K562 (cell line): ENCODE results near the gene RPTOR. TPM values are rescaled to one million over a fixed set of nuclear protein-coding genes. Genes with fewer than 3 reads are reported as not detected.

Experiments
- ATAC-seq: fragments of 200-7000 bp; cut with Tn5 transposase; 3 replicates; pipeline ENCODE4 v1.9.1; 2020; ENCODE audit warnings: moderate library complexity
- BruUV-seq: library from RNA; stranded (reverse); fragments of 400-500 nt; replicated peaks from 2 replicates; lab custom pipeline; 2021; lab: Mats Ljungman, UMichigan
- CTCF ChIA-PET: fragments of 300-600 bp; formaldehyde crosslinking; extraction: SDS; loops from one replicate; lab custom pipeline; 2021; ENCODE audit warnings: low intra/inter-chr PET ratio; lab: Yijun Ruan, JAX
- POLR2A ChIA-PET: fragments of 300-600, 350-650 bp; sonication (Branson Sonifier 250); formaldehyde crosslinking; extraction: SDS; loops from one replicate; lab custom pipeline; 2021; ENCODE audit warnings: antibody characterized with exemption, inconsistent platforms; lab: Yijun Ruan, JAX
- DNase-seq, 4 experiments: peaks; one replicate each; pipeline versions ENCODE4 v3.0.0 to v3.0.0-alpha.2; 2011 to 2018; ENCODE audit warnings: low spot score in 3 of 4, mixed read lengths in 3 of 4; ENCODE audit errors: extremely low read depth in 1 of 4
- FAIRE-seq: peaks from 2 replicates; lab custom pipeline; 2011; peaks lifted over from hg19 to GRCh38; lab: Jason Lieb, UNC
- H2AFZ ChIP-seq: 2 replicates; pipeline ENCODE4 v1.6.0; 2011; ENCODE audit warnings: low read depth, low read length, control low read depth, inconsistent platforms
- H3K27ac ChIP-seq: fragments of 200-600 bp; 3 replicates; pipeline ENCODE4 v1.8.0; 2011; ENCODE audit warnings: low read depth, mild to moderate bottlenecking, control low read depth, inconsistent platforms, low read length, moderate library complexity, mixed read lengths; ENCODE audit errors: extremely low read depth
- H3K27me3 ChIP-seq, 2 experiments: fragments of 300-600 bp in 1 of 2; 2 replicates in 1 of 2; 3 replicates in 1 of 2; pipeline versions ENCODE4 v1.6.0 to v1.8.0; 2011; ENCODE audit warnings: inconsistent platforms in 2 of 2, low read length in 2 of 2, mild to moderate bottlenecking in 1 of 2, mixed read lengths in 1 of 2, moderate library complexity in 1 of 2; ENCODE audit not compliant: control insufficient read depth in 2 of 2, insufficient read depth in 2 of 2
- H3K36me3 ChIP-seq: fragments of 300-600 bp; 3 replicates; pipeline ENCODE4 v1.8.0; 2011; ENCODE audit warnings: mild to moderate bottlenecking, low read length, inconsistent platforms; ENCODE audit not compliant: control insufficient read depth, insufficient read depth
- H3K4me1 ChIP-seq, 2 experiments: fragments of 200-600 bp in 1 of 2; replicated peaks in 1 of 2; 2 replicates in 1 of 2; 3 replicates in 1 of 2; pipeline versions ENCODE4 v1.5.1 to v1.8.0; 2011; ENCODE audit warnings: inconsistent platforms in 2 of 2, low read length in 2 of 2, mild to moderate bottlenecking in 1 of 2, mixed read lengths in 1 of 2, moderate library complexity in 1 of 2; ENCODE audit not compliant: control insufficient read depth in 2 of 2, insufficient read depth in 2 of 2
- H3K4me2 ChIP-seq: 2 replicates; pipeline ENCODE4 v1.6.1; 2011; ENCODE audit warnings: low read length, control low read depth, inconsistent platforms, mixed read lengths; ENCODE audit not compliant: insufficient read depth
- H3K4me3 ChIP-seq: fragments of 200-600 bp; sonication (generic), shearing (Covaris generic); 2 replicates; pipeline ENCODE4 v1.5.1; 2016; ENCODE audit warnings: control low read depth, inconsistent platforms
- H3K79me2 ChIP-seq: fragments of 200-600 bp; 3 replicates; pipeline ENCODE4 v1.8.0; 2011; ENCODE audit warnings: low read length, inconsistent platforms; ENCODE audit not compliant: control insufficient read depth, insufficient read depth
- H3K9ac ChIP-seq, 2 experiments: 2 replicates each; pipeline versions ENCODE4 v1.6.0 to v1.6.1; 2011; ENCODE audit warnings: low read depth in 2 of 2, low read length in 2 of 2, control low read depth in 1 of 2, inconsistent platforms in 1 of 2, mild to moderate bottlenecking in 1 of 2, mixed read lengths in 1 of 2; ENCODE audit not compliant: insufficient read depth in 1 of 2
- H3K9me1 ChIP-seq: one replicate; pipeline ENCODE4 v1.6.0; 2011; ENCODE audit warnings: inconsistent platforms, mild to moderate bottlenecking, low read length, moderate library complexity; ENCODE audit not compliant: control insufficient read depth, insufficient read depth
- H3K9me3 ChIP-seq: replicated peaks from 2 replicates; pipeline ENCODE4 v1.5.1; 2011; ENCODE audit warnings: low read depth, low read length, inconsistent platforms; ENCODE audit not compliant: control insufficient read depth, insufficient read depth
- H4K20me1 ChIP-seq: replicated peaks from 2 replicates; pipeline ENCODE4 v1.6.1; 2011; ENCODE audit warnings: low read length, inconsistent platforms, mixed read lengths; ENCODE audit not compliant: control insufficient read depth, insufficient read depth
- COPS2 ChIP-seq: fragments of 450-650 bp; conservative IDR thresholded peaks from 2 replicates; pipeline ENCODE4 v1.6.1; 2016; ENCODE audit warnings: mild to moderate bottlenecking, moderate library complexity
- MYBL2 ChIP-seq, 2 experiments: fragments of 450-650 bp in 1 of 2; sonication (generic) in 1 of 2; formaldehyde crosslinking in 1 of 2; IDR thresholded peaks; 2 replicates each; pipeline versions ENCODE4 v1.6.1 to v1.8.1; 2017 to 2022; ENCODE audit warnings: borderline replicate concordance in 1 of 2, inconsistent platforms in 1 of 2, low read depth in 1 of 2, mild to moderate bottlenecking in 1 of 2, missing genetic modification reagents in 1 of 2, moderate library complexity in 1 of 2
- ZNF696 ChIP-seq: fragments of 250-450 bp; sonication (Bioruptor Pico); conservative IDR thresholded peaks from 2 replicates; pipeline ENCODE4 v1.4.0; 2020; ENCODE audit warnings: mild to moderate bottlenecking, moderate library complexity
- WGBS: fragments of 100-300 bp; shearing (Covaris generic); methylation state at CpG from one replicate; pipeline ENCODE4 v1.1.6; 2016; ENCODE audit warnings: low coverage, mixed read lengths; ENCODE audit not compliant: insufficient coverage; ENCODE audit errors: missing lambda C conversion rate; 5-methylcytosine and 5-hydroxymethylcytosine counted together
- in situ Hi-C: fragments of 300-500 bp; cut with MboI; formaldehyde crosslinking; loops from 4 replicates; pipeline ENCODE4 v1.15.0; 2018; ENCODE audit warnings: inconsistent platforms, mixed read lengths
- intact Hi-C: fragments of 100-400 bp; cut with micrococcal nuclease; formaldehyde crosslinking; loops from 2 replicates; pipeline ENCODE4 v1.14.2; 2022
- polyA plus RNA-seq, 8 experiments: library from polyadenylated mRNA; depleted of rRNA in 4 of 8; stranded (reverse) in 5 of 8; unstranded in 3 of 8; fragments of >200 nt; fragmentation: Nextera tagmentation in 2 of 8; fragmentation: Illumina TruSeq in 1 of 8; extraction: Ambion mirVana in 2 of 8; extraction: Trizol in 1 of 8; gene quantifications; 2 replicates each; pipeline versions ENCODE4 v1.2.1 to v1.2.3, GENCODE V29; 2011 to 2014; ENCODE audit warnings: inconsistent platforms in 1 of 8, missing spikeins in 1 of 8
- total RNA-seq, 7 experiments: library from RNA; depleted of rRNA in 6 of 7; stranded (reverse); fragments of >200 nt in 6 of 7; fragmentation: Illumina TruSeq in 2 of 7; extraction: Trizol in 2 of 7; gene quantifications; 2 replicates each; pipeline versions ENCODE4 v1.2.1 to v1.2.3, GENCODE V29; 2011 to 2021; ENCODE audit warnings: low replicate concordance in 1 of 7

RPTOR gene
- total and polyA plus RNA-seq, 9 of the 15 experiments (the other 6 are each of a cell fraction or from before 2014, with no cell fraction given): 0.24 to 54.1 (median 10.2) TPM

DNA sequence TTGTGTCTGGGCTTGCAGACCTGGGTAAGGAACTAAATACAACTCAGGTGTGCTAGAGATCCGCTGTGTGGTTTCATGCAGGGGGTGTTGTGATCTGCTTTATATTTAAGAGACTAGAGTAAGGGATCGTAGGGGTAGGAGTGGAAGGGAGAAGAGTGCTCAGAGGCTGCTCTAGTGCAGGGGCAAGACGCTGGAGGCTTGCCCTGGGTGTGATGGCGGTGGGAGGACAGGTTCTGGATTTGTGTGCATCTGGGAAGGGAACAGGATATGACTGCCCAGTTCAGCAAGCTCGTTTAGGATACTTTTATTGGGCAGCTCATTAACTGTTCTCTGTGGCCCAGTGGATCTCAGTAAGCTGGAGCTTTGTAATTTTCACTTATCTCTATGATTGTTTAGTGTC, 47.6 kb downstream of the RPTOR start:
- Histone ChIP-seq H3K4me1 (peaks cover 0 to 7% of the 10 kb centered on the region in 2 experiments; a peak in 3 of 5 replicates), H3K9me1 (no peaks in the 10 kb centered on the region), H4K20me1 (peaks cover 39% of the 10 kb centered on the region), H3K27ac (no peak overlapping the region), H3K4me3 (no peak overlapping the region), H3K9ac (no peak overlapping the region), H3K27me3 (no peaks in the 10 kb centered on the region), H2AFZ (no peak overlapping the region), H3K9me3 (no peaks in the 10 kb centered on the region), H3K4me2 (no peak overlapping the region), H3K79me2 (peaks cover 96% of the 10 kb centered on the region), H3K36me3 (no peaks in the 10 kb centered on the region)
- DNase-seq (no peak), ATAC-seq (no peak), FAIRE-seq (no peak)
- TF ChIP-seq ZNF696 (CRISPR knock-in tag): no peak
- no peak for TF ChIP-seq COPS2
- POLR2A ChIA-PET: interaction anchor here (1.2 kb wide), 1 partner anchor 19 kb away, joined by 3 read pairs; no protein-coding TSS in a partner anchor
- CTCF ChIA-PET: no interaction called here
- intact Hi-C loops: no loop called here
- in situ Hi-C loops: no loop called here
- WGBS: 46% methylated on average over 5 of the region's 5 CpGs
- BruUV-seq: no TSS peak

DNA sequence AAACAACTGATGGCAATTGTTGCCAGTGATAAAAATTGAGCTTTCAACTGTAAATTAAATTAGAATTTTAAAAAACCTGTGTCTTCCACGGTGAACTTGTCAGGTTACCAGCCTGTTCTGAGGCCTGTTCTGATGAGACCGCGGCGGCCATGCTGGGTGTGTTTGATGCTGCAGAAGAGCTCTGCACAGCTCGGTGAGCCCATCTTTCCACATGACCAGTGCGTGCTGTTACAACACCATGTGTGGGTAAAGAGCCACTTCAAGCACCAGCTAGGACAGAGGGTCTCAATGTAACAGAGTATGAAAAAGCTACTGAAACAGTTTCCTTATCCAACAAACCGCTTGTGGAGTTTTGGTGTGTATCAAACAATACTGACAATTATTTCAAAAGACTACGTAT, 48.5 kb downstream of the RPTOR start:
- CTCF ChIA-PET: no interaction called here
- no peak overlapping the region for H3K4me3 ChIP-seq
- TF ChIP-seq MYBL2 (IDR thresholded peaks at IDR 0.05; ENCODE audit: low read depth) (no peak), MYBL2 (CRISPR knock-in tag; IDR thresholded peaks at IDR 0.05; ENCODE audit: borderline replicate concordance) (no peak)
- intact Hi-C loops: no loop called here
- 87% methylated on average over 8 of the region's 8 CpGs for WGBS
- H4K20me1 ChIP-seq: peaks cover 39% of the 10 kb centered on the region
- peaks cover 95% of the 10 kb centered on the region for H3K79me2 ChIP-seq
- POLR2A ChIA-PET: interaction anchor here (0.6 kb wide), 3 partner anchors 11 to 255 kb away, joined by 3 to 4 read pairs (median 4); no protein-coding TSS in a partner anchor
- ATAC-seq: no peak
- peaks cover 0 to 7% of the 10 kb centered on the region in 2 experiments; a peak in 3 of 5 replicates for H3K4me1 ChIP-seq
- no peaks in the 10 kb centered on the region for H3K9me1 ChIP-seq
- no peak overlapping the region for H3K27ac ChIP-seq
- H3K36me3 ChIP-seq: no peaks in the 10 kb centered on the region
- in situ Hi-C loops: no loop called here
- no peak overlapping the region for H3K9ac ChIP-seq
- no peak overlapping the region for H2AFZ ChIP-seq
- no peaks in the 10 kb centered on the region for H3K9me3 ChIP-seq
- H3K27me3 ChIP-seq: no peaks in the 10 kb centered on the region
- DNase-seq: no peak
- no peak for FAIRE-seq
- H3K4me2 ChIP-seq: no peak overlapping the region
- no TSS peak for BruUV-seq
